ENCODE data around the gene TBCEL. TPM values are rescaled to one million over a fixed set of nuclear protein-coding genes. Genes with fewer than 3 reads are reported as not detected.

Gene TBCEL
- total and polyA plus RNA-seq, 12 donors = 3.9 to 39.9 (median 28.8) TPM

DNA sequence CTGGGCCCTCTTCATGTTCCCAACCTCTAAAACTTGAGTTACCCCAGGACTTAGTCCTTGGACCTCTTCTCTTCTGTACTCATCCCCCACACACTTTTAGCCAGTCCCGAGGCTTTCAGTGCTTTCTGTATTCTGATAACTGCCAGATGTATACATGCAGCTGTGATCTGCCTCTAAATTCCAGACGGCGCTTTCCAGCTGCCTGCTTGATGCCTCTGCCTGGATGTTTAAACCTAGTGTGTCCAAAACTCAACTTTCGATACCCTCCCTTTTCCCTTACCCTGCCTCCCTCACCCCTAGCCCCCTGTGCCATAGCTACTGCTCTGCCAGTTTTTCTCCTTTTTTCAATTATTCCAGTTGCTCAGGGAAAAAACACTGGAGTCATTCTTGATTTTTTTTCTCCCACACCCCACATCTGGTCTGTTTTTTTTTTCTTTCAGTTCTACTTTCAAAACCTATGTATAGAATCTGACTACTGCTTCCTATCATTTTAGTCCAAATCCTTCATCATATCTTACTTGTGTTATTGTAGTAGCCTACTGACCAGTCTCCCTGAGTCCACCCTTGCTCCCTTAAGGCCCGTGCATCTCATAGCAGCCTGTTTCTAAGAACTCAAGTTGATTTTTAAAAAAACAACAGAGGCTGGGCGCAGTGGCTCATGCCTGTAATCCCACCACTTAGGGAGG is 44.2 kb downstream of the TBCEL start:
- peaks cover 0 to 73% (median 6%) of the 10 kb centered on the region in 9 donors for H3K36me3 ChIP-seq
- DNase-seq (no peak), ATAC-seq (no peak)
- no peaks in the 10 kb centered on the region for H3K27me3 ChIP-seq
- peaks cover 0 to 22% (median 12%) of the 10 kb centered on the region in 9 donors for H3K4me1 ChIP-seq
- H3K4me3 ChIP-seq = no peak overlapping the region
- 81 to 85% methylated on average over 6 of the region's 6 CpGs for WGBS, 2 donors
- no peaks in the 10 kb centered on the region for H3K9me3 ChIP-seq
- intact Hi-C loops (cut with DNase I) = no loop called here
- no peak overlapping the region for H3K27ac ChIP-seq
- TF ChIP-seq, protein P1, sequence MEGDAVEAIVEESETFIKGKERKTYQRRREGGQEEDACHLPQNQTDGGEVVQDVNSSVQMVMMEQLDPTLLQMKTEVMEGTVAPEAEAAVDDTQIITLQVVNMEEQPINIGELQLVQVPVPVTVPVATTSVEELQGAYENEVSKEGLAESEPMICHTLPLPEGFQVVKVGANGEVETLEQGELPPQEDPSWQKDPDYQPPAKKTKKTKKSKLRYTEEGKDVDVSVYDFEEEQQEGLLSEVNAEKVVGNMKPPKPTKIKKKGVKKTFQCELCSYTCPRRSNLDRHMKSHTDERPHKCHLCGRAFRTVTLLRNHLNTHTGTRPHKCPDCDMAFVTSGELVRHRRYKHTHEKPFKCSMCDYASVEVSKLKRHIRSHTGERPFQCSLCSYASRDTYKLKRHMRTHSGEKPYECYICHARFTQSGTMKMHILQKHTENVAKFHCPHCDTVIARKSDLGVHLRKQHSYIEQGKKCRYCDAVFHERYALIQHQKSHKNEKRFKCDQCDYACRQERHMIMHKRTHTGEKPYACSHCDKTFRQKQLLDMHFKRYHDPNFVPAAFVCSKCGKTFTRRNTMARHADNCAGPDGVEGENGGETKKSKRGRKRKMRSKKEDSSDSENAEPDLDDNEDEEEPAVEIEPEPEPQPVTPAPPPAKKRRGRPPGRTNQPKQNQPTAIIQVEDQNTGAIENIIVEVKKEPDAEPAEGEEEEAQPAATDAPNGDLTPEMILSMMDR (IDR thresholded peaks at IDR 0.05) = no peak

- ATAC-seq (no peak), DNase-seq (no peak)
- WGBS, 2 donors = 93 to 98% methylated on average over 5 to 6 of the region's 6 CpGs
- intact Hi-C loops (cut with DNase I) = no loop called here
- peaks cover 0 to 76% (median 6%) of the 10 kb centered on the region in 9 donors for H3K36me3 ChIP-seq
- no peak overlapping the region for H3K4me3 ChIP-seq
- H3K4me1 ChIP-seq = peaks cover 0 to 22% (median 12%) of the 10 kb centered on the region in 9 donors
- no peak overlapping the region for H3K27ac ChIP-seq
- no peaks in the 10 kb centered on the region for H3K27me3 ChIP-seq
- TF ChIP-seq, protein P1 (IDR thresholded peaks at IDR 0.05) = no peak
- H3K9me3 ChIP-seq = no peaks in the 10 kb centered on the region
Observed at GRCh38 chr11:121068787-121069186, 44.9 kb downstream of the TBCEL start.

DNA sequence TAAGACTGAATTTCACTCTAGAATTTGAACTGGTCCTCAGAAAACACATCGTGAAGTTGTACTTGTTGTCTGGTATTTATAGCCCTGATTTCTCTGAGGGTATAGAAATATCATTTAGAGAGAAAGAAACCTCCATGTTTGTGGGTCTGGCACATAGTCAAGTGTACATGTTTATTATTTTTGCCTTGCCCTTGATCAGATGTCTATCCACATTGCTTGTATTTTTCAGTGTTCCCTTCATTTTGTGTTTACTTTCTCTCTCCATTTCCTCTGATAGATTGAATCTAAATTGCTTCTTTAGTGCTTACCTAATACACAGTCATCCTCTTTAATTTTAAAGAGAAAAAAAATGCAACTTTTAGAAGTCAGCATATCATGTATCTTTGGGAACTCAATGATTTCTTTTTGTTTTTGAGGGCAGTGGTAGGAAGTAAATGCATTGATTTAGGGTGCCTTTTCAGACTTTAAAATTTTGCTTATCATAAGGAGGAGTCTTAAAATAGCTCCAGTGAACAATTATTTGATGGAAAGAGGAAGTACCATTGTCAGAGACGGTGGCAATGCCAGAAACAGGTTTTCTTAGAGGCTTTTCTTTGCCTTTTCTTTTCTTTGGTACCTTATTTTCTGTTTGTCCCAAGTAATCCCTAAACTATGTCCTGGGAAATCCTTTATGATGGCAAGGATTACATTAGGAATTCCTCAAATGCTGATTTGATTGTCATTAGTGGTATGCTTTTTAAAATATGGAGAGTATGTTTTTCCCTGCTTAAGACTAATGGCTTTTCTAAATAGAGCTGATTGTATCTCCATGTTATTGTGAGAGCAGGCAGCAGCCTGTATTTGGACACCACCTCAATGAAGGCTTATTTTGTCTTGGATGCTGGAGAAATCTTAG is 47.3 kb downstream of the TBCEL start:
- DNase-seq (no peak), ATAC-seq (no peak)
- no peaks in the 10 kb centered on the region for H3K9me3 ChIP-seq
- TF ChIP-seq, protein P1 (IDR thresholded peaks at IDR 0.05) = no peak
- peak overlapping the region in 5 of 10 donors; percentile 11 to 71 (median 32) for H3K27ac ChIP-seq
- 54% methylated on average over 2 of the region's 2 CpGs for WGBS, 2 donors
- peaks cover 0 to 22% (median 12%) of the 10 kb centered on the region in 9 donors for H3K4me1 ChIP-seq
- no peak overlapping the region for H3K4me3 ChIP-seq
- peaks cover 0 to 70% (median 6%) of the 10 kb centered on the region in 9 donors for H3K36me3 ChIP-seq
- intact Hi-C loops (cut with DNase I) = no loop called here
- H3K27me3 ChIP-seq = no peaks in the 10 kb centered on the region

DNA sequence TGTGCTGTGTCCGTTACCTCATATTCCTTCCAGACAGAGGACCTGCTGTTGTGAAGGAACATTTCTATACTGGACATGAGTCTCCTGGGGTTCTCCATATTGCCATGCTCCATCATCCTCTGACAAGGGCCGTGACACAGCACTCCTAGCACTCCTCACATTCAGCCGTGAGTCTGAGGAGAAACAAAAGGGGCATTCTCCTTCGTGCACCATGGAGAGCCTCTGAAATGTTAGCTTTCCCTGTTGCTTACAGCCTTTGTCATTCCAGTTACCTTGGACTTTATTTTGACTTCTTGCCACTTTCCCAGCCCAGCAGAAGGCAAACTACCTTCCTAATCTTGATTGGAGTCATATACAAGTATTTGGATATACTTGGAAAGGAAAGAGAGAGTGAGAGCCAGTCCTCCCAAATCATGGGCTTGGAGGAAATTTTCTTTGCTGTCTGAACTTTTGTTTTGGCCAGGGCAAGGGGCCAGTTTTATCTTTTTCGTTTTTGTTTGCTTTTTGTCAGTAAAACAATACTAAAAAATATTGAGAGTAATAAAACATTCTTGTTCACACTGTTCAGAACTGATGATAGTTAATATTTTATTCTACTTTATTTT is 48.0 kb downstream of the TBCEL start:
- peak overlapping the region in 5 of 10 donors; percentile 11 to 71 (median 32) for H3K27ac ChIP-seq
- H3K9me3 ChIP-seq = no peaks in the 10 kb centered on the region
- H3K4me3 ChIP-seq = no peak overlapping the region
- intact Hi-C loops (cut with DNase I) = no loop called here
- TF ChIP-seq, protein P1 (IDR thresholded peaks at IDR 0.05) = no peak
- peaks cover 0 to 22% (median 12%) of the 10 kb centered on the region in 9 donors for H3K4me1 ChIP-seq
- no peak for DNase-seq
- no peaks in the 10 kb centered on the region for H3K27me3 ChIP-seq
- H3K36me3 ChIP-seq = peaks cover 0 to 64% (median 6%) of the 10 kb centered on the region in 9 donors
- 54 to 57% methylated on average over 5 of the region's 5 CpGs for WGBS, 2 donors
- no peak for ATAC-seq
